Lower lobe of right lung (tissue), 2 donors: Measurements from ENCODE around the gene AUTS2. TPM values are rescaled to one million over a fixed set of nuclear protein-coding genes. Genes with fewer than 3 reads are reported as not detected.

ENCODE experiments used
- ATAC-seq, 2 donors: fragments of 200-7000 bp; cut with Tn5 transposase; one replicate each; pipeline ENCODE4 v1.9.1; 2020 to 2022; ENCODE audit warnings: mild to moderate bottlenecking in 2 of 2, moderate library complexity in 2 of 2
- DNase-seq: peaks from one replicate; pipeline ENCODE4 v3.0.0-alpha.2; 2020
- H3K27ac ChIP-seq: fragments of 200-600 bp; one replicate; pipeline ENCODE4 v1.8.0; 2022
- H3K27me3 ChIP-seq: fragments of 200-600 bp; one replicate; pipeline ENCODE4 v1.8.0; 2022; ENCODE audit warnings: low read depth
- H3K36me3 ChIP-seq: fragments of 200-600 bp; one replicate; pipeline ENCODE4 v1.8.0; 2022; ENCODE audit warnings: mild to moderate bottlenecking
- H3K4me1 ChIP-seq: fragments of 200-600 bp; one replicate; pipeline ENCODE4 v1.8.0; 2022
- H3K4me3 ChIP-seq: fragments of 200-600 bp; one replicate; pipeline ENCODE4 v1.8.0; 2022; ENCODE audit warnings: mild to moderate bottlenecking
- H3K9me3 ChIP-seq: fragments of 200-600 bp; one replicate; pipeline ENCODE4 v1.8.0; 2022
- CTCF ChIP-seq: fragments of 200-600 bp; IDR thresholded peaks from one replicate; pipeline ENCODE4 v1.8.0; 2022; ENCODE audit warnings: antibody characterized with exemption, mild to moderate bottlenecking
- intact Hi-C: fragments of 100-400 bp; cut with DNase I; formaldehyde crosslinking; loops from one replicate; pipeline ENCODE4 v1.11.0; 2022
- total RNA-seq: library from RNA; stranded (reverse); fragmentation: NEBNext Ultra II Directional; extraction: Animal tissue kit (Norgen Biotek cat#: 25700); gene quantifications from one replicate; pipeline ENCODE4 v1.2.1, GENCODE V29; 2021
- donor health status: DM: no; HTN: yes; CAD: no; lungs with severe emphysema.

Gene AUTS2
- total RNA-seq, 1 donor from 2014 or later: 45.7 TPM

- ATAC-seq (no peak), DNase-seq (no peak)
- no peak overlapping the region for H3K4me3 ChIP-seq
- no peak overlapping the region for H3K27ac ChIP-seq
- intact Hi-C loops: no loop called here
- H3K27me3 ChIP-seq: no peaks in the 10 kb centered on the region
- no peaks in the 10 kb centered on the region for H3K9me3 ChIP-seq
- no peak for TF ChIP-seq CTCF
- H3K4me1 ChIP-seq: no peaks in the 10 kb centered on the region
- H3K36me3 ChIP-seq: no peaks in the 10 kb centered on the region
Measured at GRCh38 chr7:69625238-69625637, 27.0 kb downstream of the AUTS2 start.

DNA sequence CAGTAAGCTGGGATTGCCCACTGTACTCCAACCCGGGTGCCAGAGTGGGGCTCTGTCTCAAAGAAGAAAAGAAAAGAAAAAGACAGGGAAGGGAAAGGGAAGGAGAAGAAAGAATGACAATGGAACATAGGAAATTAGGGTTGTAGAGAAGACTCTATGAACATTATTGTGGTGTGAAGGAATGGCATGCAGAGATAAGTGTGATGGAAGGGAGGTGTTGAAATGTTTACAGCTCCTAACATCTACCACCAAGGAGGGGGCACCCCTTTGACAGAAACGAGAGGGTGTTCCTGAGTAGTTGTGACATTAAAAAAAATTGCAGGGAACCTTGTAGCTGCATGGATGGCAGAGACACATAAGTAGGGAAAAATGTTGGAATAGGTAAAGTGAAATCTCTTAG is 27.5 kb downstream of the AUTS2 start:
- Histone ChIP-seq H3K4me1 (no peaks in the 10 kb centered on the region), H3K9me3 (no peaks in the 10 kb centered on the region), H3K27me3 (no peaks in the 10 kb centered on the region), H3K27ac (no peak overlapping the region), H3K36me3 (no peaks in the 10 kb centered on the region), H3K4me3 (no peak overlapping the region)
- ATAC-seq: no peak
- DNase-seq: no peak
- no peak for TF ChIP-seq CTCF
- intact Hi-C loops: no loop called here

DNA sequence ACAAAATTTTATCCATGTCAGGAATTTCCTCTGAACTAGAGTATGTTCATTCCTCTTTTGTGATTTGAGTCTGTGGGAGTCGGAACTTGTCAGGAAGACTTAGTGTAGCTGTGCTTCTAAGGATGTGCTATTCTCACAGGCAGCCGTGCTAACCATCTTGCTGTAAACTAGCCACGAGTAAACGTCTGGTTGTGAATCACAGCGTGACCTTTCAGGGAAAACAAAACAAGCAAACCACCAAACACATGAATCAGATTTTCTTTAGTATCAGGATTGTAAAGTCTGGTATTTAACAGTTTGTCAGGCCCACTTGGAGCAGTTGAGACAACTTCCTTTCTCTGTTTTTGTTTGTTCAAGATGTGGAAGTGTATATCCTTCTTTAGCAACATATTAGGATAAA is 32.0 kb downstream of the AUTS2 start:
- H3K9me3 ChIP-seq: no peaks in the 10 kb centered on the region
- no peak overlapping the region for H3K27ac ChIP-seq
- no peaks in the 10 kb centered on the region for H3K27me3 ChIP-seq
- no peak for DNase-seq
- TF ChIP-seq CTCF: no peak
- H3K36me3 ChIP-seq: no peaks in the 10 kb centered on the region
- no peak overlapping the region for H3K4me3 ChIP-seq
- H3K4me1 ChIP-seq: no peaks in the 10 kb centered on the region
- intact Hi-C loops: no loop called here
- ATAC-seq: no peak

DNA sequence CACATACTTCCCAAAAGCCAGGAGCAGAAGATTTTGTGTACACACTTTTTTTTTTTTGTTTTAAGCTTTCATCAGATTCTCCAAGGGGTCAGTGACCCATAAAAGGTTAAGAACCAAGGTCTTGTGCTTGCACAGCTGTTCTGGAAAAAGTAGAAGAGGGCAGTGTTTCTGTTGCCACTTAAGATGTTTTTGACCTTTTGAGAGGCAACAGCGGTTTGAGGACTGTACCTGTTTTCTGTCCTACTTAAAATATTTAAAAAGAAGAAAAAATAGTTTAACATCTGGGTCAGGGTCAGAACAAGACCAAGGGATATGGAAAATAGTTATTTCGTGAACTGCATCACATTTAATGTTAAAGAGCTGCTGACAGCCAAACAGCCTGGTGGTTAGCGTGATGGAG is 32.9 kb downstream of the AUTS2 start:
- H3K27ac ChIP-seq: no peak overlapping the region
- TF ChIP-seq CTCF: no peak
- DNase-seq: no peak
- no peaks in the 10 kb centered on the region for H3K9me3 ChIP-seq
- no peaks in the 10 kb centered on the region for H3K4me1 ChIP-seq
- H3K4me3 ChIP-seq: no peak overlapping the region
- no peaks in the 10 kb centered on the region for H3K36me3 ChIP-seq
- ATAC-seq: no peak
- no peaks in the 10 kb centered on the region for H3K27me3 ChIP-seq
- intact Hi-C loops: no loop called here

- intact Hi-C loops: no loop called here
Measured at GRCh38 chr7:69632280-69632679, 34.0 kb downstream of the AUTS2 start.

More at GRCh38 chr7:69632280-69632679, 34.0 kb downstream of the AUTS2 start:
- DNase-seq: no peak
- Histone ChIP-seq H3K9me3 (no peaks in the 10 kb centered on the region), H3K27ac (no peak overlapping the region), H3K4me1 (no peaks in the 10 kb centered on the region), H3K36me3 (no peaks in the 10 kb centered on the region), H3K4me3 (no peak overlapping the region), H3K27me3 (no peaks in the 10 kb centered on the region)
- no peak for TF ChIP-seq CTCF
- no peak for ATAC-seq
